ENCODE measurements around the gene ZDHHC7. TPM values are rescaled to one million over a fixed set of nuclear protein-coding genes. Genes with fewer than 3 reads are reported as not detected.

The ZDHHC7 gene
- total RNA-seq, 4 donors from 2014 or later = 24.8 to 89.1 (median 69.6) TPM

- Histone ChIP-seq H3K36me3 (no peaks in the 10 kb centered on the region), H3K27me3 (no peaks in the 10 kb centered on the region), H3K27ac (no peak overlapping the region), H3K9me3 (no peaks in the 10 kb centered on the region), H3K4me1 (peaks cover 0 to 18% (median 0%) of the 10 kb centered on the region in 4 donors), H3K4me3 (no peak overlapping the region)
- DNase-seq = no peak
- TF ChIP-seq POLR2A (IDR thresholded peaks at IDR 0.05) (no peak), CTCF (IDR thresholded peaks at IDR 0.05) (no peak)
Measured at GRCh38 chr16:84948851-84949610, 62.3 kb downstream of the ZDHHC7 start.

GRCh38 chr16:84947996-84948850 is 63.1 kb downstream of the ZDHHC7 start:
- no peaks in the 10 kb centered on the region for H3K9me3 ChIP-seq
- no peak for DNase-seq
- no peaks in the 10 kb centered on the region for H3K36me3 ChIP-seq

GRCh38 chr16:84947022-84947421 is 64.3 kb downstream of the ZDHHC7 start:
- Histone ChIP-seq H3K27ac (no peak overlapping the region), H3K36me3 (no peaks in the 10 kb centered on the region), H3K4me1 (peaks cover 0 to 8% (median 0%) of the 10 kb centered on the region in 4 donors), H3K9me3 (no peaks in the 10 kb centered on the region), H3K27me3 (no peaks in the 10 kb centered on the region), H3K4me3 (no peak overlapping the region)
- DNase-seq = no peak
- TF ChIP-seq POLR2A (IDR thresholded peaks at IDR 0.05) = no peak
- no peak for TF ChIP-seq CTCF (IDR thresholded peaks at IDR 0.05)

More at GRCh38 chr16:84947996-84948850, 63.1 kb downstream of the ZDHHC7 start:
- TF ChIP-seq CTCF (IDR thresholded peaks at IDR 0.05) (no peak), POLR2A (IDR thresholded peaks at IDR 0.05) (no peak)
- Histone ChIP-seq H3K4me3 (no peak overlapping the region), H3K27ac (no peak overlapping the region), H3K4me1 (peaks cover 0 to 17% (median 0%) of the 10 kb centered on the region in 4 donors), H3K27me3 (no peaks in the 10 kb centered on the region)

- no peak overlapping the region for H3K27ac ChIP-seq
- no peak overlapping the region for H3K4me3 ChIP-seq
- H3K36me3 ChIP-seq = no peaks in the 10 kb centered on the region
- DNase-seq = no peak
- H3K9me3 ChIP-seq = no peaks in the 10 kb centered on the region
- no peaks in the 10 kb centered on the region for H3K4me1 ChIP-seq
- TF ChIP-seq POLR2A (IDR thresholded peaks at IDR 0.05) = no peak
- TF ChIP-seq CTCF (IDR thresholded peaks at IDR 0.05) = no peak
- H3K27me3 ChIP-seq = no peaks in the 10 kb centered on the region
Measured at GRCh38 chr16:84943620-84944019, 67.7 kb downstream of the ZDHHC7 start.

- Histone ChIP-seq H3K4me3 (no peak overlapping the region), H3K36me3 (no peaks in the 10 kb centered on the region), H3K27ac (no peak overlapping the region), H3K9me3 (no peaks in the 10 kb centered on the region), H3K4me1 (no peaks in the 10 kb centered on the region), H3K27me3 (no peaks in the 10 kb centered on the region)
- TF ChIP-seq POLR2A (IDR thresholded peaks at IDR 0.05) (no peak), CTCF (IDR thresholded peaks at IDR 0.05) (no peak)
- DNase-seq = no peak
Measured at GRCh38 chr16:84942786-84943185, 68.5 kb downstream of the ZDHHC7 start.
